ENCODE data around the gene PTPRS. TPM values are rescaled to one million over a fixed set of nuclear protein-coding genes. Genes with fewer than 3 reads are reported as not detected.
A peak's percentile ranks its signal among the peaks of the same experiment; 100 is the strongest.

Gene PTPRS
- total and polyA plus RNA-seq, 2 of the 13 experiments (the other 11 are each of a cell fraction or from before 2014, with no cell fraction given): 32.7 to 43.9 TPM

DNA sequence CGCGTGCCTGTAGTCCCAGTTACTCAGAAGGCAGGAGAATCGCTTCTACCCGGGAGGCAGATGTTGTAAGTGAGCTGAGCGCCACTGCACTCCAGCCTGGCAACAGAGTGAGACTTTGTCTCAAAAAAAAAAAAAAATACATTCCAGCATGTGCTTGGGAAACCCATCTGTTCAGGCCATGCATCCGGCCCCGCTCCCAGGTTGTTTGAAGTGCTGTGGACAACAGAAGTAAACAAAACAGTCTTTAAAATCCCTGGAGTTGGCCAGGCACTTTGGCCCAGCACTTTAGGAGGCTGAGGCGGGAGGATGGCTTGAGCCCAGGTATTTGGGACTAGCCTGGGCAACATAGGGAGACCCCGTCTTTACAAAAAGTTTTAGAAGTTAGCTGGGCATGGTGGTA, 3.2 kb upstream of the PTPRS start (continued):
- TF ChIP-seq, protein P1, sequence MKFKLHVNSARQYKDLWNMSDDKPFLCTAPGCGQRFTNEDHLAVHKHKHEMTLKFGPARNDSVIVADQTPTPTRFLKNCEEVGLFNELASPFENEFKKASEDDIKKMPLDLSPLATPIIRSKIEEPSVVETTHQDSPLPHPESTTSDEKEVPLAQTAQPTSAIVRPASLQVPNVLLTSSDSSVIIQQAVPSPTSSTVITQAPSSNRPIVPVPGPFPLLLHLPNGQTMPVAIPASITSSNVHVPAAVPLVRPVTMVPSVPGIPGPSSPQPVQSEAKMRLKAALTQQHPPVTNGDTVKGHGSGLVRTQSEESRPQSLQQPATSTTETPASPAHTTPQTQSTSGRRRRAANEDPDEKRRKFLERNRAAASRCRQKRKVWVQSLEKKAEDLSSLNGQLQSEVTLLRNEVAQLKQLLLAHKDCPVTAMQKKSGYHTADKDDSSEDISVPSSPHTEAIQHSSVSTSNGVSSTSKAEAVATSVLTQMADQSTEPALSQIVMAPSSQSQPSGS (CRISPR knock-in tag; IDR thresholded peaks at IDR 0.05): peak; percentile 39; the same call in 1 of the 2 replicates
- TF ChIP-seq, protein P2, sequence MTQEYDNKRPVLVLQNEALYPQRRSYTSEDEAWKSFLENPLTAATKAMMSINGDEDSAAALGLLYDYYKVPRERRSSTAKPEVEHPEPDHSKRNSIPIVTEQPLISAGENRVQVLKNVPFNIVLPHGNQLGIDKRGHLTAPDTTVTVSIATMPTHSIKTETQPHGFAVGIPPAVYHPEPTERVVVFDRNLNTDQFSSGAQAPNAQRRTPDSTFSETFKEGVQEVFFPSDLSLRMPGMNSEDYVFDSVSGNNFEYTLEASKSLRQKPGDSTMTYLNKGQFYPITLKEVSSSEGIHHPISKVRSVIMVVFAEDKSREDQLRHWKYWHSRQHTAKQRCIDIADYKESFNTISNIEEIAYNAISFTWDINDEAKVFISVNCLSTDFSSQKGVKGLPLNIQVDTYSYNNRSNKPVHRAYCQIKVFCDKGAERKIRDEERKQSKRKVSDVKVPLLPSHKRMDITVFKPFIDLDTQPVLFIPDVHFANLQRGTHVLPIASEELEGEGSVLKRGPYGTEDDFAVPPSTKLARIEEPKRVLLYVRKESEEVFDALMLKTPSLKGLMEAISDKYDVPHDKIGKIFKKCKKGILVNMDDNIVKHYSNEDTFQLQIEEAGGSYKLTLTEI (CRISPR knock-in tag; conservative IDR thresholded peaks at IDR 0.05): no peak
- no peak for TF ChIP-seq BRD4 (CRISPR knock-in tag; IDR thresholded peaks at IDR 0.05)
- TF ChIP-seq, protein P3, sequence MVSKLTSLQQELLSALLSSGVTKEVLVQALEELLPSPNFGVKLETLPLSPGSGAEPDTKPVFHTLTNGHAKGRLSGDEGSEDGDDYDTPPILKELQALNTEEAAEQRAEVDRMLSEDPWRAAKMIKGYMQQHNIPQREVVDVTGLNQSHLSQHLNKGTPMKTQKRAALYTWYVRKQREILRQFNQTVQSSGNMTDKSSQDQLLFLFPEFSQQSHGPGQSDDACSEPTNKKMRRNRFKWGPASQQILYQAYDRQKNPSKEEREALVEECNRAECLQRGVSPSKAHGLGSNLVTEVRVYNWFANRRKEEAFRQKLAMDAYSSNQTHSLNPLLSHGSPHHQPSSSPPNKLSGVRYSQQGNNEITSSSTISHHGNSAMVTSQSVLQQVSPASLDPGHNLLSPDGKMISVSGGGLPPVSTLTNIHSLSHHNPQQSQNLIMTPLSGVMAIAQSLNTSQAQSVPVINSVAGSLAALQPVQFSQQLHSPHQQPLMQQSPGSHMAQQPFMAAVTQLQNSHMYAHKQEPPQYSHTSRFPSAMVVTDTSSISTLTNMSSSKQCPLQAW (CRISPR knock-in tag; IDR thresholded peaks at IDR 0.05): peak; percentile 53
- peak; percentile 78; the same call in 1 of the 3 replicates for TF ChIP-seq MXI1 (IDR thresholded peaks at IDR 0.05; ENCODE audit: borderline replicate concordance, low read depth, low read length)
- TF ChIP-seq, protein P4, sequence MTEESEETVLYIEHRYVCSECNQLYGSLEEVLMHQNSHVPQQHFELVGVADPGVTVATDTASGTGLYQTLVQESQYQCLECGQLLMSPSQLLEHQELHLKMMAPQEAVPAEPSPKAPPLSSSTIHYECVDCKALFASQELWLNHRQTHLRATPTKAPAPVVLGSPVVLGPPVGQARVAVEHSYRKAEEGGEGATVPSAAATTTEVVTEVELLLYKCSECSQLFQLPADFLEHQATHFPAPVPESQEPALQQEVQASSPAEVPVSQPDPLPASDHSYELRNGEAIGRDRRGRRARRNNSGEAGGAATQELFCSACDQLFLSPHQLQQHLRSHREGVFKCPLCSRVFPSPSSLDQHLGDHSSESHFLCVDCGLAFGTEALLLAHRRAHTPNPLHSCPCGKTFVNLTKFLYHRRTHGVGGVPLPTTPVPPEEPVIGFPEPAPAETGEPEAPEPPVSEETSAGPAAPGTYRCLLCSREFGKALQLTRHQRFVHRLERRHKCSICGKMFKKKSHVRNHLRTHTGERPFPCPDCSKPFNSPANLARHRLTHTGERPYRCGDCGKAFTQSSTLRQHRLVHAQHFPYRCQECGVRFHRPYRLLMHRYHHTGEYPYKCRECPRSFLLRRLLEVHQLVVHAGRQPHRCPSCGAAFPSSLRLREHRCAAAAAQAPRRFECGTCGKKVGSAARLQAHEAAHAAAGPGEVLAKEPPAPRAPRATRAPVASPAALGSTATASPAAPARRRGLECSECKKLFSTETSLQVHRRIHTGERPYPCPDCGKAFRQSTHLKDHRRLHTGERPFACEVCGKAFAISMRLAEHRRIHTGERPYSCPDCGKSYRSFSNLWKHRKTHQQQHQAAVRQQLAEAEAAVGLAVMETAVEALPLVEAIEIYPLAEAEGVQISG (CRISPR knock-in tag; IDR thresholded peaks at IDR 0.05): peak; percentile 49; the same call in 1 of the 2 replicates
- peak; percentile 57 for TF ChIP-seq PHF5A (CRISPR knock-in tag; IDR thresholded peaks at IDR 0.05; ENCODE audit: low read depth, unreplicated experiment)
- no peak for TF ChIP-seq ZNF839 (CRISPR knock-in tag; IDR thresholded peaks at IDR 0.05; ENCODE audit: borderline replicate concordance)
- TF ChIP-seq, protein P5, sequence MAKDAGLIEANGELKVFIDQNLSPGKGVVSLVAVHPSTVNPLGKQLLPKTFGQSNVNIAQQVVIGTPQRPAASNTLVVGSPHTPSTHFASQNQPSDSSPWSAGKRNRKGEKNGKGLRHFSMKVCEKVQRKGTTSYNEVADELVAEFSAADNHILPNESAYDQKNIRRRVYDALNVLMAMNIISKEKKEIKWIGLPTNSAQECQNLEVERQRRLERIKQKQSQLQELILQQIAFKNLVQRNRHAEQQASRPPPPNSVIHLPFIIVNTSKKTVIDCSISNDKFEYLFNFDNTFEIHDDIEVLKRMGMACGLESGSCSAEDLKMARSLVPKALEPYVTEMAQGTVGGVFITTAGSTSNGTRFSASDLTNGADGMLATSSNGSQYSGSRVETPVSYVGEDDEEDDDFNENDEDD (CRISPR knock-in tag; IDR thresholded peaks at IDR 0.05; ENCODE audit: borderline replicate concordance): peak; percentile 37; the same call in 1 of the 2 replicates
- 0 out of 2 replicates have a peak, but pooled peaks have one; percentile 17 for TF ChIP-seq ZNF124 (CRISPR knock-in tag; IDR thresholded peaks at IDR 0.05)
- no peak for TF ChIP-seq TBL1XR1 (IDR thresholded peaks at IDR 0.05; ENCODE audit: borderline replicate concordance, low read length, partially characterized antibody)
- no peak for TF ChIP-seq MATR3 (CRISPR knock-in tag; IDR thresholded peaks at IDR 0.05)
- TF ChIP-seq, protein P6, sequence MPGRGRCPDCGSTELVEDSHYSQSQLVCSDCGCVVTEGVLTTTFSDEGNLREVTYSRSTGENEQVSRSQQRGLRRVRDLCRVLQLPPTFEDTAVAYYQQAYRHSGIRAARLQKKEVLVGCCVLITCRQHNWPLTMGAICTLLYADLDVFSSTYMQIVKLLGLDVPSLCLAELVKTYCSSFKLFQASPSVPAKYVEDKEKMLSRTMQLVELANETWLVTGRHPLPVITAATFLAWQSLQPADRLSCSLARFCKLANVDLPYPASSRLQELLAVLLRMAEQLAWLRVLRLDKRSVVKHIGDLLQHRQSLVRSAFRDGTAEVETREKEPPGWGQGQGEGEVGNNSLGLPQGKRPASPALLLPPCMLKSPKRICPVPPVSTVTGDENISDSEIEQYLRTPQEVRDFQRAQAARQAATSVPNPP (CRISPR knock-in tag; IDR thresholded peaks at IDR 0.05): no peak
- TF ChIP-seq CBX5 (CRISPR knock-in tag; IDR thresholded peaks at IDR 0.05; ENCODE audit: borderline replicate concordance): no peak
- no peak for TF ChIP-seq NR2F6 (IDR thresholded peaks at IDR 0.05)
- peak; percentile 13; the same call in 1 of the 2 replicates for TF ChIP-seq NR2F6 (CRISPR knock-in tag; IDR thresholded peaks at IDR 0.05)
- peak; percentile 92 for TF ChIP-seq RFXAP (CRISPR knock-in tag; IDR thresholded peaks at IDR 0.05; ENCODE audit: borderline replicate concordance)
- TF ChIP-seq ZNF75D (CRISPR knock-in tag; IDR thresholded peaks at IDR 0.05; ENCODE audit: borderline replicate concordance): no peak
- peak in 1 of 2 experiments; percentile 53; a peak in 2 of 4 replicates for TF ChIP-seq EP300 (IDR thresholded peaks at IDR 0.05; ENCODE audit: low read depth in 2 of 2, low read length in 2 of 2)
- 0 out of 2 replicates have a peak, but pooled peaks have one; percentile 27 for TF ChIP-seq EP300 (CRISPR knock-in tag; IDR thresholded peaks at IDR 0.05; ENCODE audit: borderline replicate concordance)

All from HepG2 (cell line).